HEK293T (cell line): ENCODE measurements around the gene MAST4.

Source experiments
- CTCF ChIA-PET: fragments of 350-600 bp; formaldehyde crosslinking; extraction: SDS; loops from one replicate; lab custom pipeline; 2021; ENCODE audit warnings: antibody characterized with exemption, inconsistent platforms; lab: Yijun Ruan, JAX
- POLR2A ChIA-PET: fragments of 350-600 bp; formaldehyde crosslinking; extraction: SDS; loops from one replicate; lab custom pipeline; 2020; ENCODE audit warnings: antibody characterized with exemption, inconsistent platforms; lab: Yijun Ruan, JAX
- DNase-seq: peaks from one replicate; pipeline ENCODE4 v3.0.0; 2012; ENCODE audit warnings: mixed read lengths; ENCODE audit errors: extremely low spot score
- ARNT ChIP-seq: fragments of 450-650 bp; IDR thresholded peaks from 2 replicates; pipeline ENCODE4 v1.6.1; 2017; ENCODE audit warnings: mild to moderate bottlenecking
- BHLHE40 ChIP-seq: fragments of 450-650 bp; IDR thresholded peaks from 2 replicates; pipeline ENCODE4 v1.6.1; 2016; ENCODE audit warnings: mild to moderate bottlenecking, moderate library complexity, borderline replicate concordance
- CTBP1 ChIP-seq: fragments of 450-650 bp; IDR thresholded peaks from 2 replicates; pipeline ENCODE4 v1.6.1; 2016; ENCODE audit warnings: borderline replicate concordance
- ELF4 ChIP-seq: fragments of 450-650 bp; IDR thresholded peaks from 2 replicates; pipeline ENCODE4 v1.6.1; 2017; ENCODE audit warnings: antibody characterized with exemption
- FOXA1 ChIP-seq: fragments of 450-650 bp; IDR thresholded peaks from 2 replicates; pipeline ENCODE4 v1.6.1; 2016; ENCODE audit warnings: mild to moderate bottlenecking
- FOXK2 ChIP-seq: fragments of 450-650 bp; IDR thresholded peaks from 2 replicates; pipeline ENCODE4 v1.6.1; 2016; ENCODE audit warnings: mild to moderate bottlenecking
- FOXM1 ChIP-seq: fragments of 450-650 bp; IDR thresholded peaks from 2 replicates; pipeline ENCODE4 v1.6.1; 2017; ENCODE audit warnings: mild to moderate bottlenecking, borderline replicate concordance
- HDGF ChIP-seq: fragments of 450-650 bp; IDR thresholded peaks from 2 replicates; pipeline ENCODE4 v1.6.1; 2017; ENCODE audit warnings: antibody characterized with exemption, borderline replicate concordance
- L3MBTL2 ChIP-seq: fragments of 450-650 bp; conservative IDR thresholded peaks from 2 replicates; pipeline ENCODE4 v1.6.1; 2016; ENCODE audit warnings: mild to moderate bottlenecking
- LEF1 ChIP-seq: fragments of 450-650 bp; IDR thresholded peaks from 2 replicates; pipeline ENCODE4 v1.6.1; 2017; ENCODE audit warnings: mild to moderate bottlenecking, borderline replicate concordance
- NFRKB ChIP-seq: fragments of 450-650 bp; IDR thresholded peaks from 2 replicates; pipeline ENCODE4 v1.6.1; 2016; ENCODE audit warnings: mild to moderate bottlenecking, moderate library complexity
- PKNOX1 ChIP-seq: fragments of 450-650 bp; IDR thresholded peaks from 2 replicates; pipeline ENCODE4 v1.6.1; 2016
- SP1 ChIP-seq: fragments of 450-650 bp; IDR thresholded peaks from 2 replicates; pipeline ENCODE4 v1.6.1; 2017
- SUZ12 ChIP-seq: fragments of 450-650 bp; IDR thresholded peaks from 2 replicates; pipeline ENCODE4 v1.6.1; 2016; ENCODE audit warnings: mild to moderate bottlenecking
- TARDBP ChIP-seq: fragments of 450-650 bp; IDR thresholded peaks from 2 replicates; pipeline ENCODE4 v1.6.1; 2016
- ZNF384 ChIP-seq: fragments of 450-650 bp; IDR thresholded peaks from 2 replicates; pipeline ENCODE4 v1.6.1; 2016

The MAST4 gene

GRCh38 chr5:66889524-66889923 is 293.3 kb downstream of the MAST4 start:
- POLR2A ChIA-PET, result no interaction called here
- CTCF ChIA-PET, result interaction anchor here (0.9 kb wide), 1 partner anchor 22 kb away, joined by 4 read pairs; no protein-coding TSS in a partner anchor
- DNase-seq, result no peak
- TF ChIP-seq NFRKB (no peak), HDGF (no peak), BHLHE40 (no peak), FOXK2 (no peak), CTBP1 (no peak), FOXA1 (no peak), FOXM1 (no peak), L3MBTL2 (no peak), TARDBP (no peak), ELF4 (no peak), LEF1 (no peak), ARNT (no peak), SUZ12 (no peak)

- TF ChIP-seq BHLHE40 (no peak), ARNT (no peak), CTBP1 (no peak), NFRKB (no peak), L3MBTL2 (no peak), FOXK2 (no peak), ZNF384 (no peak), HDGF (no peak), ELF4 (no peak), LEF1 (no peak)
- no peak for DNase-seq
- ChIA-PET POLR2A (no interaction called here), CTCF (no interaction called here)
These were observed 295.2 kb downstream of the MAST4 start for GRCh38 chr5:66891184-66891925.

- CTCF ChIA-PET, result no interaction called here
- TF ChIP-seq ELF4, result no peak
- POLR2A ChIA-PET, result no interaction called here
- no peak for DNase-seq
These were observed 296.5 kb downstream of the MAST4 start for GRCh38 chr5:66892716-66893115.

- CTCF ChIA-PET, result no interaction called here
- TF ChIP-seq SP1, result no peak
- no peak for TF ChIP-seq NFRKB
- POLR2A ChIA-PET, result no interaction called here
- DNase-seq, result no peak
These were observed 298.5 kb downstream of the MAST4 start for GRCh38 chr5:66894480-66895240.

GRCh38 chr5:66896171-66896570 is 300.0 kb downstream of the MAST4 start:
- TF ChIP-seq ELF4, result no peak
- no peak for TF ChIP-seq LEF1
- no peak for TF ChIP-seq SP1
- TF ChIP-seq PKNOX1, result no peak
- no peak for TF ChIP-seq SUZ12
- no peak for TF ChIP-seq L3MBTL2
- no peak for TF ChIP-seq TARDBP
- TF ChIP-seq NFRKB, result no peak
- TF ChIP-seq FOXK2, result no peak
- ChIA-PET POLR2A (no interaction called here), CTCF (no interaction called here)
- DNase-seq, result no peak

- TF ChIP-seq NFRKB (no peak), ARNT (no peak), SP1 (no peak)
- no peak for DNase-seq
- CTCF ChIA-PET, result interaction anchor here (0.6 kb wide), 1 partner anchor 90 kb away, joined by 7 read pairs; no protein-coding TSS in a partner anchor
- POLR2A ChIA-PET, result no interaction called here
These were observed 301.2 kb downstream of the MAST4 start for GRCh38 chr5:66897356-66897755.

GRCh38 chr5:66898241-66898995 is 302.2 kb downstream of the MAST4 start:
- no peak for DNase-seq
- no peak for TF ChIP-seq FOXA1
- no peak for TF ChIP-seq SP1
- TF ChIP-seq FOXK2, result no peak
- TF ChIP-seq HDGF, result no peak
- TF ChIP-seq BHLHE40, result no peak
- no peak for TF ChIP-seq NFRKB
- TF ChIP-seq TARDBP, result no peak
- TF ChIP-seq ZNF384, result no peak
- no peak for TF ChIP-seq PKNOX1
- TF ChIP-seq CTBP1, result no peak
- no peak for TF ChIP-seq LEF1
- no peak for TF ChIP-seq ARNT
- no peak for TF ChIP-seq L3MBTL2
- no peak for TF ChIP-seq ELF4
- POLR2A ChIA-PET, result no interaction called here
- CTCF ChIA-PET, result no interaction called here
